Right lobe of liver (tissue), 4 donors: ENCODE results near the gene PDIK1L.

Experiments
- POLR2A ChIP-seq: fragments of 450-650 bp; IDR thresholded peaks from one replicate; pipeline ENCODE4 v1.6.1; 2017; ENCODE audit warnings: antibody characterized with exemption, mild to moderate bottlenecking
- TF ChIP-seq, protein P1 (sequence below), 4 donors: fragments of 200-600 bp in 3 of 4; fragments of 450-650 bp in 1 of 4; IDR thresholded peaks; one replicate each; pipeline versions ENCODE4 v1.5.1 to v1.8.0; 2016 to 2022; ENCODE audit warnings: antibody characterized with exemption in 4 of 4, mild to moderate bottlenecking in 2 of 4
- donor health status: DM: no; HTN: no; CAD: no.
- donor health status: DM: no; HTN: no; CAD: no.
- donor health status: DM: no; HTN: yes; CAD: no.

DNA sequence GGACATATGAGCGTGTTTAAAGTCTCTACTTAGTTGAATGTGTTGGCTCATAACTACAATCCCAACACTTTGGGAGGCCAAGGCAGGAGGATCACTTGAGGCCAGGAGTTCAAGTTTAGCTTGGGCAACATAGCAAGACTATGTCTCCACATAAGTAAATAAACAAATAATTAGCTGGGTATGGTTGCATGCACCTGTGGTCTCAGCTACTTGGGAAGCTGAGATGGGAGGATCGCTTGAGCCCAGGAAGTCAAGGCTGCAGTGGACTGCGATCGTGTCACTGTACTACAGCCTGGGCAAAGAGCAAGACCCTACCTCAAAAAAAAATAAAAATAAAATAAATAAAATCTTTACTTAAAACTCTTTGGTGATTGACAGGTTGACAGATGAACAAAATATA is 13.0 kb upstream of the PDIK1L start:
- TF ChIP-seq, protein P1, sequence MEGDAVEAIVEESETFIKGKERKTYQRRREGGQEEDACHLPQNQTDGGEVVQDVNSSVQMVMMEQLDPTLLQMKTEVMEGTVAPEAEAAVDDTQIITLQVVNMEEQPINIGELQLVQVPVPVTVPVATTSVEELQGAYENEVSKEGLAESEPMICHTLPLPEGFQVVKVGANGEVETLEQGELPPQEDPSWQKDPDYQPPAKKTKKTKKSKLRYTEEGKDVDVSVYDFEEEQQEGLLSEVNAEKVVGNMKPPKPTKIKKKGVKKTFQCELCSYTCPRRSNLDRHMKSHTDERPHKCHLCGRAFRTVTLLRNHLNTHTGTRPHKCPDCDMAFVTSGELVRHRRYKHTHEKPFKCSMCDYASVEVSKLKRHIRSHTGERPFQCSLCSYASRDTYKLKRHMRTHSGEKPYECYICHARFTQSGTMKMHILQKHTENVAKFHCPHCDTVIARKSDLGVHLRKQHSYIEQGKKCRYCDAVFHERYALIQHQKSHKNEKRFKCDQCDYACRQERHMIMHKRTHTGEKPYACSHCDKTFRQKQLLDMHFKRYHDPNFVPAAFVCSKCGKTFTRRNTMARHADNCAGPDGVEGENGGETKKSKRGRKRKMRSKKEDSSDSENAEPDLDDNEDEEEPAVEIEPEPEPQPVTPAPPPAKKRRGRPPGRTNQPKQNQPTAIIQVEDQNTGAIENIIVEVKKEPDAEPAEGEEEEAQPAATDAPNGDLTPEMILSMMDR (IDR thresholded peaks at IDR 0.05) = no peak
- no peak for TF ChIP-seq POLR2A
